ENCODE measurements around the gene POLDIP2. TPM values are rescaled to one million over a fixed set of nuclear protein-coding genes. Genes with fewer than 3 reads are reported as not detected.

POLDIP2 gene
- total RNA-seq, 4 donors from 2014 or later: 54.9 to 95.3 (median 66.5) TPM

- in situ Hi-C loops (cut with MboI; ENCODE audit: low pct_ligation_motif_present in 1 of 4, low pct_unique_long_range_greater_than_20kb in 1 of 4, low sequenced_read_pairs in 3 of 4): no loop called here
Measured at GRCh38 chr17:28344435-28344901, 12.9 kb downstream of the POLDIP2 start.

GRCh38 chr17:28344011-28344410, 13.3 kb downstream of the POLDIP2 start:
- in situ Hi-C loops (cut with MboI; ENCODE audit: low pct_ligation_motif_present in 1 of 4, low pct_unique_long_range_greater_than_20kb in 1 of 4, low sequenced_read_pairs in 3 of 4) (no loop called here), intact Hi-C loops (cut with DNase I; ENCODE audit: low total_unique reads) (no loop called here)
- Histone ChIP-seq H3K27me3 (no peaks in the 10 kb centered on the region), H3K4me3 (no peak overlapping the region), H3K36me3 (peaks cover 0 to 55% (median 30%) of the 10 kb centered on the region in 4 donors), H3K9me3 (no peaks in the 10 kb centered on the region), H3K27ac (no peak overlapping the region), H3K4me1 (no peaks in the 10 kb centered on the region)
- TF ChIP-seq POLR2AphosphoS5 (IDR thresholded peaks at IDR 0.05) (no peak), EP300 (IDR thresholded peaks at IDR 0.05; ENCODE audit: low read depth) (no peak), POLR2A (IDR thresholded peaks at IDR 0.05) (no peak), CTCF (IDR thresholded peaks at IDR 0.05) (no peak)
- no peak for DNase-seq
- 85 to 90% methylated on average over 2 to 9 of the region's 9 CpGs for WGBS, 2 donors (ENCODE audit: low coverage in 1 of 2)

More at GRCh38 chr17:28344435-28344901, 12.9 kb downstream of the POLDIP2 start:
- H3K4me1 ChIP-seq: no peaks in the 10 kb centered on the region
- H3K9me3 ChIP-seq: no peaks in the 10 kb centered on the region
- no peak for DNase-seq
- H3K4me3 ChIP-seq: no peak overlapping the region
- peaks cover 0 to 55% (median 31%) of the 10 kb centered on the region in 4 donors for H3K36me3 ChIP-seq
- TF ChIP-seq EP300 (IDR thresholded peaks at IDR 0.05; ENCODE audit: low read depth) (no peak), CTCF (IDR thresholded peaks at IDR 0.05) (no peak), POLR2A (IDR thresholded peaks at IDR 0.05) (no peak), POLR2AphosphoS5 (IDR thresholded peaks at IDR 0.05) (no peak)
- intact Hi-C loops (cut with DNase I; ENCODE audit: low total_unique reads): no loop called here
- H3K27me3 ChIP-seq: no peaks in the 10 kb centered on the region
- WGBS, 2 donors (ENCODE audit: low coverage in 1 of 2): 95 to 100% methylated on average over 3 to 19 of the region's 19 CpGs
- no peak overlapping the region for H3K27ac ChIP-seq

DNA sequence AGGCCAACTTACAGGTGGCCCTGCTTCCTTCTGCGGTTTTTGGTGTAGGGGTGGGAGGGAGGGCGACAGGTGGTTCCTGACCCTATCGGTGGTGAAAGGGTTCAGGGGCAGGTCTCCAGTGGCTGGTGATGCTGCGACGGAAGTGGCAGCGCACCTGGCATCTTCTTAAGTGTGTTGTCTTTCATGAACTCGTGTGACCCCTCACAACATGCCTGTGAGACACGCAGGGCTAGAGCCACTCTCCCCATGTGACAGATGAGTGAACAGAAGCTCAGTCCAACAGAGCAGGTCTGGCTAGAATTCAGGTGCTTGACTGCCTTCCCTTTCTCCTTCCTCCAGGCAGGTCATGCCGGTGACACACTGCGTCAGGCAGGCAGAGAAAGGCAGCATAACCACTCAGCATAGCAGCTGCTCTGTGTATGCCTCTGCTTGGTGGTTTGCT, 13.8 kb downstream of the POLDIP2 start:
- Histone ChIP-seq H3K4me3 (no peak overlapping the region), H3K27me3 (no peaks in the 10 kb centered on the region), H3K27ac (no peak overlapping the region), H3K4me1 (no peaks in the 10 kb centered on the region), H3K36me3 (peaks cover 0 to 54% (median 28%) of the 10 kb centered on the region in 4 donors), H3K9me3 (no peaks in the 10 kb centered on the region)
- TF ChIP-seq POLR2A (IDR thresholded peaks at IDR 0.05) (no peak), POLR2AphosphoS5 (IDR thresholded peaks at IDR 0.05) (no peak), EP300 (IDR thresholded peaks at IDR 0.05; ENCODE audit: low read depth) (no peak), CTCF (IDR thresholded peaks at IDR 0.05) (no peak)
- intact Hi-C loops (cut with DNase I; ENCODE audit: low total_unique reads): no loop called here
- in situ Hi-C loops (cut with MboI; ENCODE audit: low pct_ligation_motif_present in 1 of 4, low pct_unique_long_range_greater_than_20kb in 1 of 4, low sequenced_read_pairs in 3 of 4): no loop called here
- 81 to 92% methylated on average over 2 to 10 of the region's 10 CpGs for WGBS, 2 donors (ENCODE audit: low coverage in 1 of 2)
- DNase-seq: no peak

GRCh38 chr17:28342313-28342712, 15.0 kb downstream of the POLDIP2 start:
- TF ChIP-seq POLR2AphosphoS5 (IDR thresholded peaks at IDR 0.05): no peak
- no peak for TF ChIP-seq POLR2A (IDR thresholded peaks at IDR 0.05)
- TF ChIP-seq EP300 (IDR thresholded peaks at IDR 0.05; ENCODE audit: low read depth): no peak
- no peak for TF ChIP-seq CTCF (IDR thresholded peaks at IDR 0.05)
- Histone ChIP-seq H3K9me3 (no peaks in the 10 kb centered on the region), H3K4me3 (no peak overlapping the region), H3K36me3 (peaks cover 0 to 42% (median 23%) of the 10 kb centered on the region in 4 donors), H3K27ac (no peak overlapping the region), H3K27me3 (no peaks in the 10 kb centered on the region), H3K4me1 (peaks cover 0 to 10% (median under 1%) of the 10 kb centered on the region in 4 donors)
- in situ Hi-C loops (cut with MboI; ENCODE audit: low pct_ligation_motif_present in 1 of 4, low pct_unique_long_range_greater_than_20kb in 1 of 4, low sequenced_read_pairs in 3 of 4): no loop called here
- intact Hi-C loops (cut with DNase I; ENCODE audit: low total_unique reads): no loop called here
- WGBS, 2 donors (ENCODE audit: low coverage in 1 of 2): 88% methylated on average over 14 of the region's 14 CpGs; no CpG with 5 or more reads in 1 of the 2 donors
- DNase-seq: no peak
